Mesothelial cell of epicardium (in vitro differentiated cells): Measurements from ENCODE around the gene EML4. TPM values are rescaled to one million over a fixed set of nuclear protein-coding genes. Genes with fewer than 3 reads are reported as not detected.

Source experiments
- DNase-seq, 2 experiments: peaks; one replicate each; pipeline ENCODE4 v3.0.0; 2021; ENCODE audit warnings: low spot score in 2 of 2; ENCODE audit not compliant: unreplicated experiment in 2 of 2
- H3K27ac Mint-ChIP-seq: 2 replicates; pipeline ENCODE4 v1.8.0; 2021; ENCODE audit warnings: mixed read lengths
- H3K27me3 Mint-ChIP-seq: 2 replicates; pipeline ENCODE4 v1.8.0; 2021; ENCODE audit warnings: low read depth, mixed read lengths
- H3K36me3 Mint-ChIP-seq: 2 replicates; pipeline ENCODE4 v1.8.0; 2021; ENCODE audit warnings: mixed read lengths
- H3K4me1 Mint-ChIP-seq: 2 replicates; pipeline ENCODE4 v1.8.0; 2021; ENCODE audit warnings: mixed read lengths
- H3K4me3 Mint-ChIP-seq: 2 replicates; pipeline ENCODE4 v1.8.0; 2021; ENCODE audit warnings: mild to moderate bottlenecking, moderate library complexity, mixed read lengths
- H3K9me3 Mint-ChIP-seq: 2 replicates; pipeline ENCODE4 v1.8.0; 2021; ENCODE audit warnings: mixed read lengths
- total RNA-seq: library from RNA; stranded (reverse); gene quantifications from 3 replicates; pipeline ENCODE4 v1.2.1, GENCODE V29; 2021
- TF ChIP-seq, protein P1 (sequence below): fragments of 200-600 bp; sonication (generic); IDR thresholded peaks from one replicate; pipeline ENCODE4 v1.5.0; 2021; ENCODE audit warnings: antibody characterized with exemption; ENCODE audit not compliant: unreplicated experiment

EML4 gene
- total RNA-seq, 1 donor from 2014 or later = 95.6 TPM

DNA sequence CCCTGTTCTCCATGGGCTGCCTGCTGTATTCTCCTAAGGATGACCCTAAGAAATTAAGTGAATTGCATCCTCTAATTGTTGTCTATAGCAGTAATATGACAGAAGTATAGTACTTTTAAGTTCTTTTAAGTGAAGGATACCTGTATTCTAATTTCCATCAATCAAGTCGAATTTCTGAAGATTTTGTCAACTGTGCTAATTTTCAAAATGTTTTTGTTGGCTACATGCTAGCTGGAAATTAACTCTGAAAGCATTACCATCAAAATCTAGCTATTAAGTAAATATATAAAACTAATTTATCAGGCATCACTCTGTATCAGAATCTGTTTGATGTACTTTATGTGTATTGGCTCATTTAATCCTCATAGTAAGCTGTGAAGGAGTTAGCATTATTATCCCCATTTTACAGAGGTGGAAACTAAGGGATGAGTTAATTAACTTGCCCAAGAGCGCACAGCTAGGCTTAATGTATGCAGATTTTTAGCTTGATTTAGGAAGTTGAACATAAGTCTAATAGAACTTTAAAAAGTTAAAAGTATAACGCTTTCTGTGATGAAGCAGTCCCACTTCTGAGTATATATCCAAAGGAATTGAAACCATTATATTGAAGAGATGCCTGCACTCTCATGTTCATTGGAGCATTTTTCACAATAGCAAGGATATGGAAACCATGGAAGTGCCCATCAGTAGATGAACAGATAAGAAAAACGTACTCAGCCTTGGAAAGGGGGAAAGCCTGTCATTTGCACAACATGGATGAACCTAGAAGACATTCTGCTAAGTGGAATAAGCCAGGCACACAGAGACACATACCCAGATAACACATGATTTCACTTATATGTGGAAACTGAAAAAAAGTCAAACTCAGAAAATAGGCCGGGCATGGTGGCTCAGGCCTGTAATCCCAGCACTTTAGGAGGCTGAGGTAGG is 32.0 kb downstream of the EML4 start:
- Mint-ChIP-seq H3K9me3 (peaks cover 6% of the 10 kb centered on the region), H3K4me1 (peaks cover 25% of the 10 kb centered on the region), H3K27me3 (no peaks in the 10 kb centered on the region), H3K36me3 (peaks cover 4% of the 10 kb centered on the region), H3K27ac (peak overlapping the region; percentile 44), H3K4me3 (no peak overlapping the region)
- DNase-seq = no peak
- TF ChIP-seq, protein P1, sequence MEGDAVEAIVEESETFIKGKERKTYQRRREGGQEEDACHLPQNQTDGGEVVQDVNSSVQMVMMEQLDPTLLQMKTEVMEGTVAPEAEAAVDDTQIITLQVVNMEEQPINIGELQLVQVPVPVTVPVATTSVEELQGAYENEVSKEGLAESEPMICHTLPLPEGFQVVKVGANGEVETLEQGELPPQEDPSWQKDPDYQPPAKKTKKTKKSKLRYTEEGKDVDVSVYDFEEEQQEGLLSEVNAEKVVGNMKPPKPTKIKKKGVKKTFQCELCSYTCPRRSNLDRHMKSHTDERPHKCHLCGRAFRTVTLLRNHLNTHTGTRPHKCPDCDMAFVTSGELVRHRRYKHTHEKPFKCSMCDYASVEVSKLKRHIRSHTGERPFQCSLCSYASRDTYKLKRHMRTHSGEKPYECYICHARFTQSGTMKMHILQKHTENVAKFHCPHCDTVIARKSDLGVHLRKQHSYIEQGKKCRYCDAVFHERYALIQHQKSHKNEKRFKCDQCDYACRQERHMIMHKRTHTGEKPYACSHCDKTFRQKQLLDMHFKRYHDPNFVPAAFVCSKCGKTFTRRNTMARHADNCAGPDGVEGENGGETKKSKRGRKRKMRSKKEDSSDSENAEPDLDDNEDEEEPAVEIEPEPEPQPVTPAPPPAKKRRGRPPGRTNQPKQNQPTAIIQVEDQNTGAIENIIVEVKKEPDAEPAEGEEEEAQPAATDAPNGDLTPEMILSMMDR = no peak

DNA sequence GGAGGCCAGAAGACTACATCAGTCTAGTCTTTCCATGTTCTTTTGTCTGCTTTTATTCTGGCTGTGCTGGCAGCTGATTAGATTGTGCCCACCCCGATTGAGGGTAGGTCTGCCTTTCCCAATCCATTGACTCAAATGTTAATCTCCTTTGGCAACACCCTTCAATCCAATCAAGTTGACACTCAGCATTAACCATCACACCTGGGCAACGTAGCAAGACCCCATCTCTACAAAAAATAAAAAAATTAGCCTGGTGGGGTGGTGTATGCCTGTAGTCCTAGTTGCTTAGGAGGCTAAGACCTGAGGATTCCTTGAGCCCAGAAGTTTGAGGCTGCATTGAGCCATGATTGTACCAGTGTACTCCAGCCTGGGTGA is 33.5 kb downstream of the EML4 start:
- Mint-ChIP-seq H3K36me3 (peaks cover 4% of the 10 kb centered on the region), H3K27me3 (no peaks in the 10 kb centered on the region), H3K27ac (no peak overlapping the region), H3K9me3 (peaks cover 6% of the 10 kb centered on the region), H3K4me1 (peaks cover 18% of the 10 kb centered on the region), H3K4me3 (no peak overlapping the region)
- TF ChIP-seq, protein P1 = no peak
- no peak for DNase-seq

DNA sequence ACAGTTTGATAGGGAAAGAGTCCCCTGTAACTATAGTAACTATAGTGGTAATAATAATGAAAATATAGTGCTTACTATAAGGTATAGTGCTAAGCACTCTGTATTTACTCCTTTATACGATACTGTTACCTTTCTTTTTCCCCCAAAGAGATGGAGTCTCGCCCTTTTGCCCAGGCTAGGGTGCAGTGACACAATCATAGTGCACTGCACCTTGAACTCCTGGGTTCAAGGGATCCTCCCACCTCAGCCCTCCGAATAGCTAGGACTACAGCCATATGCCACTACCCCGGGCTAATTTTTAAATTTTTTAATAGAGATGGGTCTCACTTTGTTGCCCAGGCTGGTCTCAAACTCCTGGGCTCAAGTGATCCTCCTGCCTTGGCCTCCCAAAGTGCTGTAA is 34.6 kb downstream of the EML4 start:
- TF ChIP-seq, protein P1 = no peak
- Mint-ChIP-seq H3K9me3 (peaks cover 6% of the 10 kb centered on the region), H3K4me1 (peaks cover 18% of the 10 kb centered on the region), H3K36me3 (no peaks in the 10 kb centered on the region), H3K4me3 (no peak overlapping the region), H3K27ac (no peak overlapping the region), H3K27me3 (no peaks in the 10 kb centered on the region)
- DNase-seq = no peak

DNA sequence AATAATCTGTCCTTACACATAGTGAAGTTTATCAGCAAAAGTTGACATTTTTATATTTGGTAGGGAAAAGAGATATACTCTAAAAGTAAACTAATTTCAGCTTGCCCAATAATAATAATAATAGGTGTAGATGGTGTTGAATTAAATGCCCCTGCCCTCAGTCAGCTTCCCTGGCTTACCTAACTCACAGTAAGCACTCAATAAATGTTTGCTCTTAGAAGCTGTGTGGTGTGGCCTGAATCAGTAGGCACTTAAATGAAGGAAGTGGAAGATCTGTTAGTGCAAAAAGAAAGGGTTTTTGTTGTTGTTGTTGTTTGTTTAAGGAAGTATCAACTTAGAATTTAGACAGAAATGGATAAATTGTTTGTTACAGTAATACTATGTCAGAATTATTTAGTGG is 36.2 kb downstream of the EML4 start:
- Mint-ChIP-seq H3K4me1 (peaks cover 8% of the 10 kb centered on the region), H3K4me3 (no peak overlapping the region), H3K36me3 (peaks cover 2% of the 10 kb centered on the region), H3K27ac (no peak overlapping the region), H3K9me3 (no peaks in the 10 kb centered on the region), H3K27me3 (no peaks in the 10 kb centered on the region)
- no peak for DNase-seq
- TF ChIP-seq, protein P1 = no peak

DNA sequence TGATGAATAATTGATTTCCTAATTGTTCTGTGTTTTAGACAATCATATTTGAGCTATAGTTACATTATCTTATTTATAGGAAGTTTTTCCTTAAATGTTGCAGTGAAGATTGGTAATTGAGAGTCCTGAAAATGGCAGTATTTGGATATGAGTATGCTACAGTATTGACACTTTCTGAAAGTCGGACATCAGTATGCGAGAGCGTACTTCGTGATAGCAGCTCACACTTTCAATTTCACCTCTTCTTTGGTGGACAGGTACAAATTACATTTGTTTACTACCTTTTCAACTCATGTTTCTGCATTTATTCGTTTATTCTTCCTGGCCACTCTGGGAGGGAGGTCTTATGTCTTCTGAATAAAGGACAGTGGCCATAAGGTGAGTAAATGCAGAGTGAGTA is 38.7 kb downstream of the EML4 start:
- Mint-ChIP-seq H3K4me3 (no peak overlapping the region), H3K9me3 (no peaks in the 10 kb centered on the region), H3K36me3 (peaks cover 2% of the 10 kb centered on the region), H3K27ac (no peak overlapping the region), H3K27me3 (no peaks in the 10 kb centered on the region), H3K4me1 (peaks cover 3% of the 10 kb centered on the region)
- DNase-seq = no peak
- TF ChIP-seq, protein P1 = no peak
